Urinary bladder (tissue), 4 donors: ENCODE data around the gene ARVCF. TPM values are rescaled to one million over a fixed set of nuclear protein-coding genes. Genes with fewer than 3 reads are reported as not detected.

Experiments
- DNase-seq: peaks from one replicate; pipeline ENCODE4 v3.0.0-alpha.2; 2015; ENCODE audit errors: extremely low spot score
- H3K27ac ChIP-seq: one replicate; pipeline ENCODE4 v1.5.1; 2013; ENCODE audit warnings: low read depth, mild to moderate bottlenecking, moderate library complexity
- H3K36me3 ChIP-seq: one replicate; pipeline ENCODE4 v1.6.1; 2013; ENCODE audit warnings: mild to moderate bottlenecking, moderate library complexity; ENCODE audit not compliant: insufficient read depth
- H3K4me1 ChIP-seq: one replicate; pipeline ENCODE4 v1.6.1; 2013; ENCODE audit warnings: mild to moderate bottlenecking, moderate library complexity; ENCODE audit not compliant: insufficient read depth
- H3K4me3 ChIP-seq: one replicate; pipeline ENCODE4 v1.5.1; 2013; ENCODE audit warnings: low read depth, low read length
- WGBS: extraction: QIAGEN DNeasy Blood & Tissue Kit; methylation state at CpG from one replicate; pipeline ENCODE4 v1.1.7; 2013; 5-methylcytosine and 5-hydroxymethylcytosine counted together
- polyA plus RNA-seq: library from polyadenylated mRNA; stranded (reverse); fragments of 200-250 nt; gene quantifications from one replicate; pipeline ENCODE4 v1.2.3, GENCODE V29; 2013
- total RNA-seq: library from RNA; depleted of rRNA; stranded (reverse); fragments of >200 nt; gene quantifications from one replicate; pipeline ENCODE4 v1.2.3, GENCODE V29; 2014
- donor health status: healthy with polysubstance abuse.
- donor health status: healthy.

The ARVCF gene
- total and polyA plus RNA-seq, 2 donors = 15.4 to 16.0 TPM

- no peak for DNase-seq
- H3K27ac ChIP-seq = no peak overlapping the region
- WGBS = 95% methylated on average over 46 of the region's 46 CpGs
- no peaks in the 10 kb centered on the region for H3K36me3 ChIP-seq
- H3K4me1 ChIP-seq = no peaks in the 10 kb centered on the region
- no peak overlapping the region for H3K4me3 ChIP-seq
These were observed 42.9 kb downstream of the ARVCF start for GRCh38 chr22:19973551-19974267.

- H3K27ac ChIP-seq = no peak overlapping the region
- no peaks in the 10 kb centered on the region for H3K4me1 ChIP-seq
- H3K36me3 ChIP-seq = peaks cover 4% of the 10 kb centered on the region
- WGBS = 92% methylated on average over 50 of the region's 50 CpGs
- DNase-seq = no peak
- no peak overlapping the region for H3K4me3 ChIP-seq
These were observed 43.7 kb downstream of the ARVCF start for GRCh38 chr22:19972652-19973550.

- Histone ChIP-seq H3K4me1 (no peaks in the 10 kb centered on the region), H3K4me3 (no peak overlapping the region), H3K27ac (no peak overlapping the region), H3K36me3 (peaks cover 4% of the 10 kb centered on the region)
- no peak for DNase-seq
- WGBS = 91% methylated on average over 9 of the region's 9 CpGs
These were observed 44.4 kb downstream of the ARVCF start for GRCh38 chr22:19972251-19972650.

- Histone ChIP-seq H3K4me3 (no peak overlapping the region), H3K4me1 (no peaks in the 10 kb centered on the region), H3K36me3 (peaks cover 4% of the 10 kb centered on the region), H3K27ac (no peak overlapping the region)
- DNase-seq = no peak
- WGBS = 72% methylated on average over 28 of the region's 28 CpGs
These were observed 45.1 kb downstream of the ARVCF start for GRCh38 chr22:19971276-19972124.

- Histone ChIP-seq H3K4me1 (no peaks in the 10 kb centered on the region), H3K36me3 (peaks cover 4% of the 10 kb centered on the region), H3K27ac (no peak overlapping the region), H3K4me3 (no peak overlapping the region)
- WGBS = 59% methylated on average over 25 of the region's 25 CpGs
- DNase-seq = no peak
These were observed 45.9 kb downstream of the ARVCF start for GRCh38 chr22:19970479-19971275.

DNA sequence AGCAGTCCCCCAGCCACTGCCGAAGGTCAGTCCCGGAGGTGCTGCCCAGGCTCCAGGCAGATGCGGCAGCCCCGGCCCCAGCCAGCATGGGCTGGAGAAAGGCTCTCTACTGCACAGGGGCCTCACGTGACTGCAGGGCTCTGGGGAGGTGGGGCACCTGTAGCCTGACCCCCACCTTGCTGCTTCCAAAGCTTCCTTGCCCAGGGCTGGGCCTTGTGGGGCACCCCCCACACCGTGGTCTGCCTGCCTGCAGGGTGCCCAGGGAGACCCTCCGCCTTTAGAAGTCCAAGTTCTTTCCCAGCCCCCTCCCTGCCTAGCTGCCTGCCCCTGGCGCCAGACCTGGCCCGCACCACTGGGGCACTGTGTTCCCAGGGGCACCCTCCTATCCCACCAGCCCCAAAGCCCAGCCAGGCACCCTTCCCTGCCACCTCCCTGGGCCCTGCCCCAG is 46.6 kb downstream of the ARVCF start:
- peaks cover 4% of the 10 kb centered on the region for H3K36me3 ChIP-seq

GRCh38 chr22:19969141-19969928 is 47.3 kb downstream of the ARVCF start:
- no peak for DNase-seq
- Histone ChIP-seq H3K36me3 (peaks cover 4% of the 10 kb centered on the region), H3K27ac (no peak overlapping the region), H3K4me1 (no peaks in the 10 kb centered on the region), H3K4me3 (no peak overlapping the region)
- WGBS = 82% methylated on average over 11 of the region's 11 CpGs

More for the DNA sequence above, 46.6 kb downstream of the ARVCF start:
- H3K27ac ChIP-seq = no peak overlapping the region
- H3K4me1 ChIP-seq = no peaks in the 10 kb centered on the region
- 80% methylated on average over 9 of the region's 9 CpGs for WGBS
- no peak overlapping the region for H3K4me3 ChIP-seq
- no peak for DNase-seq

DNA sequence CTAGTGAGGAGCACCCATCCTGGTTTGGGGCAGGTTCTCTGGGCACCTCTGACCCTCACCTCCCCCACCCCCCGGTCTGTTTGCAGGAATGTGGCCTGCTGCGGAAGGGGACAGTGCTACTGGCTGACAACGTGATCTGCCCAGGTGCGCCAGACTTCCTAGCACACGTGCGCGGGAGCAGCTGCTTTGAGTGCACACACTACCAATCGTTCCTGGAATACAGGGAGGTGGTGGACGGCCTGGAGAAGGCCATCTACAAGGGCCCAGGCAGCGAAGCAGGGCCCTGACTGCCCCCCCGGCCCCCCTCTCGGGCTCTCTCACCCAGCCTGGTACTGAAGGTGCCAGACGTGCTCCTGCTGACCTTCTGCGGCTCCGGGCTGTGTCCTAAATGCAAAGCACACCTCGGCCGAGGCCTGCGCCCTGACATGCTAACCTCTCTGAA is 48.2 kb downstream of the ARVCF start:
- Histone ChIP-seq H3K27ac (no peak overlapping the region), H3K4me3 (no peak overlapping the region), H3K4me1 (no peaks in the 10 kb centered on the region), H3K36me3 (peaks cover 4% of the 10 kb centered on the region)
- WGBS = 83% methylated on average over 18 of the region's 18 CpGs
- no peak for DNase-seq

DNA sequence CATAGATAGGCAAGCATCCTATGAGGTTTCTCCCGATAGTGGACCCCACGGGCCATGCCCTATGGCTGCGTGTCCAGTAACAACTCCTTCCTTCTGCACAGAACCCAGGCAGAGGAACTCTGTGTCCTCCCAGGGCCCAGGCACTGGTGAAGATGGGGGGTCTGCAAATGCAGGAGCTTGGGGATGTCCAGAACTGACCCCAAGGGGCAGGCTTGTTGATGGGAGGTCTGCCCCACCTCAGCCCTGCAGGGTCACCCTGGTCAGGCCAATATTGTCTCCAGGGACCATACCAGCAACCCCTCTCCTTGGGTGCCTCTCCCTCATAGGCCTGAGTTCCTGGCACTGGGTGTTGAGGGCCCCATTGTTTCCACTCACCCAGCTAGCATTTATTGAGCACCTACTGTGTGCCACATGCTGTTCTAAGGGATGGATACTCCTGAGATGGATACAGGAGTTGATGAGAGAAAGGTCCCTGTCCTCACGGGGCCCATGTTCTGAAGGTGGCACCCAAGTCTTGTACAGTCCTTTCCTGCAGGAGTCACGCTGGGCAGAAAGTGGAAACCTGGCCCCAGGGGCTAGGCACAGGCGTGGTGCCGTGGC is 48.7 kb downstream of the ARVCF start:
- Histone ChIP-seq H3K4me1 (no peaks in the 10 kb centered on the region), H3K4me3 (no peak overlapping the region), H3K36me3 (peaks cover 4% of the 10 kb centered on the region), H3K27ac (no peak overlapping the region)
- DNase-seq = no peak
- WGBS = 88% methylated on average over 7 of the region's 7 CpGs

DNA sequence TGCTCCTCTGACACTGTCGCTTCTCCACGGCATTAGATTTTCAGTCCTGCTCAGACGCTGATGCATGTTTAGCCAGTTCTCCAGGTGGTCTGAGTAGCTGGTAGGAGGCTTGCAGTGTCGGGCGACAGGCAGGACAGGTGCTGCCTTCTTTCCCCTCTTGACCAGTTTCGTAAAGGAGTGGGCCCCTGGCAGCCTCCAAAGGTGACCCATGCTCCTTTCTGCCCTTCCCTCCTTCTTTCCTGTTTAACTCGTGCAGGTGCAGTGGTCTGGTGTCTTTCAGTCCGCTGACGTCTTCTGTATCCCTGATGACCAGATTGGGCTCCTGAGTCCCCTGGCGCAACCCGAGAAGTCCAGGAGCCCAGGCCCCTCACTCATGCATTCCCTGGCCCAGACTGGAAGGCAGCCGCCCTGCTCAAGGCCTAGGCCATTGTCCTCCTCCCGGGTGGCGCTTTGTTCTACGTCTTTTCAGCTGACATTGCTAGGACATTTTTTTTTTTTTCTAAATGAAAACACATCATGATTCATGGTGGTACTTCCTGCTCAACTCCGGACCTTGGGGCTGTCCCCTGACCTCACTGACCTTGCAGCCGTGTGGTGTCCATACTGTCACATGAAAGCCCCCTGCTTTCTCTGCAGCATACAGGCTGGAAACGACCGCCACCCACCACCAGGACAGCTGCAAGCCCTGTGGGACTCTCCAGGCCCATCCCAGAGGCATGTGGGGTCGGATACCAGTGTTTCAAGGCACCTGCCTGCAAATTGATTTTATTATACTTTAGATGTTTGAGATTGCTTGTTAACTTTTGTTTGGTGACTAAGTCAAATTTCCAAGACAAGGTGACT is 49.5 kb downstream of the ARVCF start:
- no peak for DNase-seq
- Histone ChIP-seq H3K4me1 (no peaks in the 10 kb centered on the region), H3K4me3 (no peak overlapping the region), H3K27ac (no peak overlapping the region), H3K36me3 (peaks cover 4% of the 10 kb centered on the region)
- WGBS = 76% methylated on average over 20 of the region's 20 CpGs
